ENCODE measurements around the gene TMEM164. TPM values are rescaled to one million over a fixed set of nuclear protein-coding genes. Genes with fewer than 3 reads are reported as not detected.
A peak's percentile ranks its signal among the peaks of the same experiment; 100 is the strongest.

The TMEM164 gene
- total RNA-seq, 1 donor from 2014 or later: 18.7 TPM

DNA sequence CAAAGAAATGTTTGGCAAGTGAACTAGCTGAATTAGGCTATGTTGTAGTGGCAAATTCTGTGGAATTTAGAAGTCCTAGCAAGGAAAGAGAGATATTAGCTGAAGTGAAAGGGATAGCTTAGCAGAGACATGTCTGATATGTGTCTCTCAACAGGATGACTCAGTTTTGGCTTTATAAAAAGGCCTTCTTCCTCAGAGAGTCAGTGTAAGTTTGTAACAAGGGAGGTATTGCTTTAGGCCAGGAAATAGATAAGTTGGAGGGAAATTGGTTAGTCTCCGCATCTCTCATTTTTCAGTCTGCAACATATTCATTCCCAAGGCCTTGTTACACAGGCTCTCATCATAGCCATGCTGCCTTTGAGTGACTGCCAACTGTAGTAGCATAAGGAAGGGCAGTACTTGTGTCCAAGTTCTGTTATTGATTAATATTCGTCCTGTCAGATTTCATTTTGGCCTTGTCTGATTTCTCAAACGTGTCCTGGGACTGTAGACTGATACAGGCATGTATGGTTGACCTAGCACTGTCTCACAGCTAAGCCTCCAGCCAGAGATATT, 4.0 kb downstream of the TMEM164 start:
- H3K27me3 Mint-ChIP-seq (ENCODE audit: unreplicated experiment): peaks cover 3% of the 10 kb centered on the region
- H3K4me3 Mint-ChIP-seq (ENCODE audit: unreplicated experiment): no peak overlapping the region
- peaks cover 18% of the 10 kb centered on the region for H3K4me1 Mint-ChIP-seq (ENCODE audit: unreplicated experiment)
- no peaks in the 10 kb centered on the region for H3K9me3 Mint-ChIP-seq (ENCODE audit: unreplicated experiment)
- no peak overlapping the region for H3K27ac Mint-ChIP-seq (ENCODE audit: unreplicated experiment)
- DNase-seq (ENCODE audit: low spot score): no peak
- H3K36me3 Mint-ChIP-seq (ENCODE audit: low read depth, unreplicated experiment): peaks cover 2% of the 10 kb centered on the region
- no peak for TF ChIP-seq CTCF (IDR thresholded peaks at IDR 0.05; ENCODE audit: unreplicated experiment)

GRCh38 chrX:110008011-110008635, 5.2 kb downstream of the TMEM164 start:
- Mint-ChIP-seq H3K4me3 (ENCODE audit: unreplicated experiment) (no peak overlapping the region), H3K27me3 (ENCODE audit: unreplicated experiment) (peaks cover 4% of the 10 kb centered on the region), H3K27ac (ENCODE audit: unreplicated experiment) (no peak overlapping the region), H3K36me3 (ENCODE audit: low read depth, unreplicated experiment) (peaks cover 5% of the 10 kb centered on the region), H3K9me3 (ENCODE audit: unreplicated experiment) (no peaks in the 10 kb centered on the region), H3K4me1 (ENCODE audit: unreplicated experiment) (peaks cover 18% of the 10 kb centered on the region)
- no peak for DNase-seq (ENCODE audit: low spot score)
- no peak for TF ChIP-seq CTCF (IDR thresholded peaks at IDR 0.05; ENCODE audit: unreplicated experiment)

DNA sequence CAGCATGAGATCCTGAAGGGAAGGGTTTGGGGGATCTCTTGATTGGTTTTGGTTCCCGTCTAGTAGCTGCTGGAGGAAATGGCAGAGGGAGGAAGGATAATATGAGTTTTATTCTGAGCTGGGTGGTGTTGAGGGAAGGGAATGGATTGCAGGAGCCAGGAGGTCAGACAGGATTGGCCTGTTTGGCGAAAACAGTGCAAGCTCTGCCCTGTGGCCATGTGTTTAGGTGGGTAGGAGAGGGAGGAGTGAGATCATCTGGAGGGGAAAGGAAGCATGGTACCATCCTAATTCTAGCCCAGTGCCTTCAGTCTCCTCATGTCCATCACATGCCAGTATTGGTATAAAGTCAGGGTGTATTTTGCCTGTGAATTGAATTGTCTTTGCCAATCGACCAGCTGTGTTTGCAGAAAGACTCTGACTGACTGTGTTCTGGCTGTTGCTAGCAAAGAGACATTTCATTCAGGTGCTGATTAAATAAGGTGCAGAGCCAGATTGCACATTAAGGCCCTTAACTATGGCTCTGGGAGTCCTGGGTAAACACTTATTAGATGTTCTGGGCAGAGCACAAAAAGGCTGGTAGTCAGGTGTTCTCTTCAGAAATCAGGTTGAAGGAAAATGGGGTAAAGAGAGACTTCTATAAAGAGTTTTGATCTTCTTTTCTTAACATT, 10.0 kb downstream of the TMEM164 start:
- H3K9me3 Mint-ChIP-seq (ENCODE audit: unreplicated experiment): no peaks in the 10 kb centered on the region
- peaks cover 5% of the 10 kb centered on the region for H3K36me3 Mint-ChIP-seq (ENCODE audit: low read depth, unreplicated experiment)
- H3K27me3 Mint-ChIP-seq (ENCODE audit: unreplicated experiment): peaks cover 1% of the 10 kb centered on the region
- H3K27ac Mint-ChIP-seq (ENCODE audit: unreplicated experiment): no peak overlapping the region
- H3K4me3 Mint-ChIP-seq (ENCODE audit: unreplicated experiment): no peak overlapping the region
- TF ChIP-seq CTCF (IDR thresholded peaks at IDR 0.05; ENCODE audit: unreplicated experiment): no peak
- peaks cover 8% of the 10 kb centered on the region for H3K4me1 Mint-ChIP-seq (ENCODE audit: unreplicated experiment)
- no peak for DNase-seq (ENCODE audit: low spot score)

DNA sequence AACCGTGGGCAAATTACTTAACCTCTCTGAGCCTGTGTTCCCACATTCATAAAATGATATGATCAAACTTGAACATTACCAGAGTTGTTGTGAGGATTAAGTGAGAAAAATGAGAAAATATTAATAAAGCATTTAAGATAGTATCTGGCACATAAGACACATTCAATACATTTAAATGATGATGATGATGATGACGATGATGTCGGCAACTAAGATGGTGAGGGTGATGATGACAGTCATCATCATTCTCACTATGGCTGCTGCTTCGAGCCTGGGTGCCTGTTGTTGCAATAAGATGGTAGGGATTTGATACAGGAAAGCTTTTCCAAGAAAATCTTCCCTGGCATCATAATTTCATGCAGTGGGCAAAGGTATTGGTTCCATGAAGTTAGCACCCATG, 11.1 kb downstream of the TMEM164 start:
- peaks cover 5% of the 10 kb centered on the region for H3K36me3 Mint-ChIP-seq (ENCODE audit: low read depth, unreplicated experiment)
- H3K4me3 Mint-ChIP-seq (ENCODE audit: unreplicated experiment): no peak overlapping the region
- H3K27ac Mint-ChIP-seq (ENCODE audit: unreplicated experiment): no peak overlapping the region
- H3K9me3 Mint-ChIP-seq (ENCODE audit: unreplicated experiment): no peaks in the 10 kb centered on the region
- peaks cover 1% of the 10 kb centered on the region for H3K27me3 Mint-ChIP-seq (ENCODE audit: unreplicated experiment)
- DNase-seq (ENCODE audit: low spot score): no peak
- H3K4me1 Mint-ChIP-seq (ENCODE audit: unreplicated experiment): peaks cover 8% of the 10 kb centered on the region
- no peak for TF ChIP-seq CTCF (IDR thresholded peaks at IDR 0.05; ENCODE audit: unreplicated experiment)

GRCh38 chrX:110015032-110015431, 12.1 kb downstream of the TMEM164 start:
- TF ChIP-seq CTCF (IDR thresholded peaks at IDR 0.05; ENCODE audit: unreplicated experiment): no peak
- no peak overlapping the region for H3K4me3 Mint-ChIP-seq (ENCODE audit: unreplicated experiment)
- DNase-seq (ENCODE audit: low spot score): no peak
- H3K4me1 Mint-ChIP-seq (ENCODE audit: unreplicated experiment): peaks cover 8% of the 10 kb centered on the region
- H3K9me3 Mint-ChIP-seq (ENCODE audit: unreplicated experiment): no peaks in the 10 kb centered on the region
- peak overlapping the region; percentile 59 for H3K27ac Mint-ChIP-seq (ENCODE audit: unreplicated experiment)
- H3K27me3 Mint-ChIP-seq (ENCODE audit: unreplicated experiment): peaks cover 1% of the 10 kb centered on the region
- H3K36me3 Mint-ChIP-seq (ENCODE audit: low read depth, unreplicated experiment): peaks cover 5% of the 10 kb centered on the region
